ENCODE measurements around the gene HPGDS. TPM values are rescaled to one million over a fixed set of nuclear protein-coding genes. Genes with fewer than 3 reads are reported as not detected.

HPGDS gene
- total RNA-seq, 1 experiment from 2014 or later, result not detected

DNA sequence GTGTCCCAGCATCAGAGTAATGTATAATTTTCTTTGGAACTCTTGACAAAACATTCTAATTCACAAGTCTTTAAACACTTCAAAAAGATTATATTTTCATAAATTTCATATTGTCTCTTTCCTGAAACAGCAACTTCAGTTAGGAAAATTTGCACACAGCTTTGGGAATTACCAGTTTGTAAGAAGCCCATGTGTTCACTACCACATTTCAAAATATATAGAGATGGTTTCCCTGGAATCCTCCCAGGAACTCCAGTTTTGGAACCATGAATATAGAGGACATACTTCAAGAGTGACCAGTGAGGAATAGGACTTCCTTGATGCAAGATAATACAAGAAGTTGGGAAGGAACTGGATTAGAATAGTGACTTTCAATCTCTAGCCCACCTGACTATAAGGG is 28.7 kb upstream of the HPGDS start:
- H3K4me1 Mint-ChIP-seq, result no peaks in the 10 kb centered on the region; the same call in 1 of the 2 replicates
- no peaks in the 10 kb centered on the region for H3K36me3 Mint-ChIP-seq
- no peak overlapping the region for H3K4me3 Mint-ChIP-seq
- POLR2A ChIA-PET, result no interaction called here
- ATAC-seq (no peak), DNase-seq (ENCODE audit: low spot score) (no peak)
- CTCF ChIA-PET, result no interaction called here
- H3K27ac Mint-ChIP-seq, result no peak overlapping the region
- H3K9me3 Mint-ChIP-seq, result no peaks in the 10 kb centered on the region
- no peaks in the 10 kb centered on the region for H3K27me3 Mint-ChIP-seq (ENCODE audit: low read depth)
- TF ChIP-seq, protein P1, sequence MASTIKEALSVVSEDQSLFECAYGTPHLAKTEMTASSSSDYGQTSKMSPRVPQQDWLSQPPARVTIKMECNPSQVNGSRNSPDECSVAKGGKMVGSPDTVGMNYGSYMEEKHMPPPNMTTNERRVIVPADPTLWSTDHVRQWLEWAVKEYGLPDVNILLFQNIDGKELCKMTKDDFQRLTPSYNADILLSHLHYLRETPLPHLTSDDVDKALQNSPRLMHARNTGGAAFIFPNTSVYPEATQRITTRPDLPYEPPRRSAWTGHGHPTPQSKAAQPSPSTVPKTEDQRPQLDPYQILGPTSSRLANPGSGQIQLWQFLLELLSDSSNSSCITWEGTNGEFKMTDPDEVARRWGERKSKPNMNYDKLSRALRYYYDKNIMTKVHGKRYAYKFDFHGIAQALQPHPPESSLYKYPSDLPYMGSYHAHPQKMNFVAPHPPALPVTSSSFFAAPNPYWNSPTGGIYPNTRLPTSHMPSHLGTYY (CRISPR knock-in tag; IDR thresholded peaks at IDR 0.05), result no peak
- no peak for TF ChIP-seq ZNF232 (CRISPR knock-in tag; IDR thresholded peaks at IDR 0.05)
- TF ChIP-seq, protein P2, sequence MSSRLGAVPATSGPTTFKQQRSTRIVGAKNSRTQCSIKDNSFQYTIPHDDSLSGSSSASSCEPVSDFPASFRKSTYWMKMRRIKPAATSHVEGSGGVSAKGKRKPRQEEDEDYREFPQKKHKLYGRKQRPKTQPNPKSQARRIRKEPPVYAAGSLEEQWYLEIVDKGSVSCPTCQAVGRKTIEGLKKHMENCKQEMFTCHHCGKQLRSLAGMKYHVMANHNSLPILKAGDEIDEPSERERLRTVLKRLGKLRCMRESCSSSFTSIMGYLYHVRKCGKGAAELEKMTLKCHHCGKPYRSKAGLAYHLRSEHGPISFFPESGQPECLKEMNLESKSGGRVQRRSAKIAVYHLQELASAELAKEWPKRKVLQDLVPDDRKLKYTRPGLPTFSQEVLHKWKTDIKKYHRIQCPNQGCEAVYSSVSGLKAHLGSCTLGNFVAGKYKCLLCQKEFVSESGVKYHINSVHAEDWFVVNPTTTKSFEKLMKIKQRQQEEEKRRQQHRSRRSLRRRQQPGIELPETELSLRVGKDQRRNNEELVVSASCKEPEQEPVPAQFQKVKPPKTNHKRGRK (CRISPR knock-in tag; IDR thresholded peaks at IDR 0.05; ENCODE audit: borderline replicate concordance), result no peak
- TF ChIP-seq, protein P3, sequence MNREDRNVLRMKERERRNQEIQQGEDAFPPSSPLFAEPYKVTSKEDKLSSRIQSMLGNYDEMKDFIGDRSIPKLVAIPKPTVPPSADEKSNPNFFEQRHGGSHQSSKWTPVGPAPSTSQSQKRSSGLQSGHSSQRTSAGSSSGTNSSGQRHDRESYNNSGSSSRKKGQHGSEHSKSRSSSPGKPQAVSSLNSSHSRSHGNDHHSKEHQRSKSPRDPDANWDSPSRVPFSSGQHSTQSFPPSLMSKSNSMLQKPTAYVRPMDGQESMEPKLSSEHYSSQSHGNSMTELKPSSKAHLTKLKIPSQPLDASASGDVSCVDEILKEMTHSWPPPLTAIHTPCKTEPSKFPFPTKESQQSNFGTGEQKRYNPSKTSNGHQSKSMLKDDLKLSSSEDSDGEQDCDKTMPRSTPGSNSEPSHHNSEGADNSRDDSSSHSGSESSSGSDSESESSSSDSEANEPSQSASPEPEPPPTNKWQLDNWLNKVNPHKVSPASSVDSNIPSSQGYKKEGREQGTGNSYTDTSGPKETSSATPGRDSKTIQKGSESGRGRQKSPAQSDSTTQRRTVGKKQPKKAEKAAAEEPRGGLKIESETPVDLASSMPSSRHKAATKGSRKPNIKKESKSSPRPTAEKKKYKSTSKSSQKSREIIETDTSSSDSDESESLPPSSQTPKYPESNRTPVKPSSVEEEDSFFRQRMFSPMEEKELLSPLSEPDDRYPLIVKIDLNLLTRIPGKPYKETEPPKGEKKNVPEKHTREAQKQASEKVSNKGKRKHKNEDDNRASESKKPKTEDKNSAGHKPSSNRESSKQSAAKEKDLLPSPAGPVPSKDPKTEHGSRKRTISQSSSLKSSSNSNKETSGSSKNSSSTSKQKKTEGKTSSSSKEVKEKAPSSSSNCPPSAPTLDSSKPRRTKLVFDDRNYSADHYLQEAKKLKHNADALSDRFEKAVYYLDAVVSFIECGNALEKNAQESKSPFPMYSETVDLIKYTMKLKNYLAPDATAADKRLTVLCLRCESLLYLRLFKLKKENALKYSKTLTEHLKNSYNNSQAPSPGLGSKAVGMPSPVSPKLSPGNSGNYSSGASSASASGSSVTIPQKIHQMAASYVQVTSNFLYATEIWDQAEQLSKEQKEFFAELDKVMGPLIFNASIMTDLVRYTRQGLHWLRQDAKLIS (CRISPR knock-in tag; IDR thresholded peaks at IDR 0.05; ENCODE audit: borderline replicate concordance), result no peak

DNA sequence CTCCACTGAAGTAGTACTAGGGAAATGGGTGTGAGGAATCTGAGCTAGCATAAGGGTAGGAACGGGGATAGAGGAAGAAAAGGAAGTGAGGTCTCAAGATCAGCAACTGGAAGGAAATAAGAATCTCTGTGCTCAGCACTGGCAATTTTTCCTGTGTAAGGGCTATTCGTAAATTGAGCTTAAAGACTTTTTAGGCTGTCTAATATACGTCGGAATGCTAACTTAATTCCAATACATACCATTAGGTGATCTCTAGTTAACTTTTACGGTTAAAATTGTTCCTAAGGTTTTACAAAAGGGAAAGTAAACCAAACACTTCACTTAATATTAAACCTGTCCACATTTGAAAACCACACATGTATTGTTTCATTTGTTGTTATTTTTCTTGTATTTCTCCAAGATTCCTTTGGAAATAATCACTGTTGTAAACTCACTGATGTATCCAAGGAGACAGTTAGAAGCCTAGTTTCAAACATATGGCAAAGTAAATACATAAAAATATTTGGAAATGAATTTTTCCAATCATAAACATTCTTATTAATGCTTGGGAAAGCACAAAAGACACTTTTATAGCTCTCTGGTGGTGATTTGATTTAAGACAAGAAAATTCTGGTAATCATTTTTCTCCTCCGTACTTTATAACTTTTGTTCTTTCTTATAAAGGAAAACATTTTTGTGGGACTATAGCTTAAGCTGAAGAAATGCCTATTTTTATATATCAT is 28.1 kb upstream of the HPGDS start:
- POLR2A ChIA-PET, result no interaction called here
- H3K4me1 Mint-ChIP-seq, result no peaks in the 10 kb centered on the region; the same call in 1 of the 2 replicates
- no peaks in the 10 kb centered on the region for H3K36me3 Mint-ChIP-seq
- no peaks in the 10 kb centered on the region for H3K9me3 Mint-ChIP-seq
- ATAC-seq, result no peak
- CTCF ChIA-PET, result no interaction called here
- H3K27ac Mint-ChIP-seq, result no peak overlapping the region
- TF ChIP-seq, protein P4, sequence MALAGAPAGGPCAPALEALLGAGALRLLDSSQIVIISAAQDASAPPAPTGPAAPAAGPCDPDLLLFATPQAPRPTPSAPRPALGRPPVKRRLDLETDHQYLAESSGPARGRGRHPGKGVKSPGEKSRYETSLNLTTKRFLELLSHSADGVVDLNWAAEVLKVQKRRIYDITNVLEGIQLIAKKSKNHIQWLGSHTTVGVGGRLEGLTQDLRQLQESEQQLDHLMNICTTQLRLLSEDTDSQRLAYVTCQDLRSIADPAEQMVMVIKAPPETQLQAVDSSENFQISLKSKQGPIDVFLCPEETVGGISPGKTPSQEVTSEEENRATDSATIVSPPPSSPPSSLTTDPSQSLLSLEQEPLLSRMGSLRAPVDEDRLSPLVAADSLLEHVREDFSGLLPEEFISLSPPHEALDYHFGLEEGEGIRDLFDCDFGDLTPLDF (CRISPR knock-in tag; IDR thresholded peaks at IDR 0.05), result no peak
- TF ChIP-seq, protein P5, sequence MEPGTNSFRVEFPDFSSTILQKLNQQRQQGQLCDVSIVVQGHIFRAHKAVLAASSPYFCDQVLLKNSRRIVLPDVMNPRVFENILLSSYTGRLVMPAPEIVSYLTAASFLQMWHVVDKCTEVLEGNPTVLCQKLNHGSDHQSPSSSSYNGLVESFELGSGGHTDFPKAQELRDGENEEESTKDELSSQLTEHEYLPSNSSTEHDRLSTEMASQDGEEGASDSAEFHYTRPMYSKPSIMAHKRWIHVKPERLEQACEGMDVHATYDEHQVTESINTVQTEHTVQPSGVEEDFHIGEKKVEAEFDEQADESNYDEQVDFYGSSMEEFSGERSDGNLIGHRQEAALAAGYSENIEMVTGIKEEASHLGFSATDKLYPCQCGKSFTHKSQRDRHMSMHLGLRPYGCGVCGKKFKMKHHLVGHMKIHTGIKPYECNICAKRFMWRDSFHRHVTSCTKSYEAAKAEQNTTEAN (CRISPR knock-in tag; IDR thresholded peaks at IDR 0.05), result no peak
- TF ChIP-seq RORB (CRISPR knock-in tag; IDR thresholded peaks at IDR 0.05), result no peak
- no peak for TF ChIP-seq ZNF671 (CRISPR knock-in tag; IDR thresholded peaks at IDR 0.05)
- no peak for TF ChIP-seq NR1H2 (CRISPR knock-in tag; IDR thresholded peaks at IDR 0.05)
- no peak for TF ChIP-seq SOX15 (CRISPR knock-in tag; IDR thresholded peaks at IDR 0.05)
- TF ChIP-seq, protein P6, sequence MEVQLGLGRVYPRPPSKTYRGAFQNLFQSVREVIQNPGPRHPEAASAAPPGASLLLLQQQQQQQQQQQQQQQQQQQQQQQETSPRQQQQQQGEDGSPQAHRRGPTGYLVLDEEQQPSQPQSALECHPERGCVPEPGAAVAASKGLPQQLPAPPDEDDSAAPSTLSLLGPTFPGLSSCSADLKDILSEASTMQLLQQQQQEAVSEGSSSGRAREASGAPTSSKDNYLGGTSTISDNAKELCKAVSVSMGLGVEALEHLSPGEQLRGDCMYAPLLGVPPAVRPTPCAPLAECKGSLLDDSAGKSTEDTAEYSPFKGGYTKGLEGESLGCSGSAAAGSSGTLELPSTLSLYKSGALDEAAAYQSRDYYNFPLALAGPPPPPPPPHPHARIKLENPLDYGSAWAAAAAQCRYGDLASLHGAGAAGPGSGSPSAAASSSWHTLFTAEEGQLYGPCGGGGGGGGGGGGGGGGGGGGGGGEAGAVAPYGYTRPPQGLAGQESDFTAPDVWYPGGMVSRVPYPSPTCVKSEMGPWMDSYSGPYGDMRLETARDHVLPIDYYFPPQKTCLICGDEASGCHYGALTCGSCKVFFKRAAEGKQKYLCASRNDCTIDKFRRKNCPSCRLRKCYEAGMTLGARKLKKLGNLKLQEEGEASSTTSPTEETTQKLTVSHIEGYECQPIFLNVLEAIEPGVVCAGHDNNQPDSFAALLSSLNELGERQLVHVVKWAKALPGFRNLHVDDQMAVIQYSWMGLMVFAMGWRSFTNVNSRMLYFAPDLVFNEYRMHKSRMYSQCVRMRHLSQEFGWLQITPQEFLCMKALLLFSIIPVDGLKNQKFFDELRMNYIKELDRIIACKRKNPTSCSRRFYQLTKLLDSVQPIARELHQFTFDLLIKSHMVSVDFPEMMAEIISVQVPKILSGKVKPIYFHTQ (CRISPR knock-in tag; IDR thresholded peaks at IDR 0.05), result no peak
- no peak for TF ChIP-seq NR2C2 (CRISPR knock-in tag; IDR thresholded peaks at IDR 0.05)
- TF ChIP-seq, protein P7, sequence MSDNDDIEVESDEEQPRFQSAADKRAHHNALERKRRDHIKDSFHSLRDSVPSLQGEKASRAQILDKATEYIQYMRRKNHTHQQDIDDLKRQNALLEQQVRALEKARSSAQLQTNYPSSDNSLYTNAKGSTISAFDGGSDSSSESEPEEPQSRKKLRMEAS (CRISPR knock-in tag; IDR thresholded peaks at IDR 0.05), result no peak
- TF ChIP-seq PRRX2 (CRISPR knock-in tag; IDR thresholded peaks at IDR 0.05), result no peak
- TF ChIP-seq ZNF416 (CRISPR knock-in tag; IDR thresholded peaks at IDR 0.05), result no peak
- TF ChIP-seq, protein P8, sequence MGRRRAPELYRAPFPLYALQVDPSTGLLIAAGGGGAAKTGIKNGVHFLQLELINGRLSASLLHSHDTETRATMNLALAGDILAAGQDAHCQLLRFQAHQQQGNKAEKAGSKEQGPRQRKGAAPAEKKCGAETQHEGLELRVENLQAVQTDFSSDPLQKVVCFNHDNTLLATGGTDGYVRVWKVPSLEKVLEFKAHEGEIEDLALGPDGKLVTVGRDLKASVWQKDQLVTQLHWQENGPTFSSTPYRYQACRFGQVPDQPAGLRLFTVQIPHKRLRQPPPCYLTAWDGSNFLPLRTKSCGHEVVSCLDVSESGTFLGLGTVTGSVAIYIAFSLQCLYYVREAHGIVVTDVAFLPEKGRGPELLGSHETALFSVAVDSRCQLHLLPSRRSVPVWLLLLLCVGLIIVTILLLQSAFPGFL (CRISPR knock-in tag; IDR thresholded peaks at IDR 0.05; ENCODE audit: borderline replicate concordance), result no peak
- TF ChIP-seq SMAD4 (CRISPR knock-in tag; IDR thresholded peaks at IDR 0.05), result no peak
- H3K4me3 Mint-ChIP-seq, result no peak overlapping the region
- H3K27me3 Mint-ChIP-seq (ENCODE audit: low read depth), result no peaks in the 10 kb centered on the region
- no peak for DNase-seq (ENCODE audit: low spot score)
